Measurements from ENCODE around the gene SLK. TPM values are rescaled to one million over a fixed set of nuclear protein-coding genes. Genes with fewer than 3 reads are reported as not detected.

SLK gene
- total RNA-seq, 2 experiments from 2014 or later = 16.0 to 16.1 TPM

- H3K27me3 Mint-ChIP-seq (ENCODE audit: low read depth) = no peaks in the 10 kb centered on the region
- H3K4me3 Mint-ChIP-seq = no peak overlapping the region
- DNase-seq = no peak
- intact Hi-C loops (cut with micrococcal nuclease) = loop anchor here (1.0 kb wide), 1 partner anchor 10 kb away; no protein-coding TSS in a partner anchor
- H3K27ac Mint-ChIP-seq = no peak overlapping the region
- H3K36me3 Mint-ChIP-seq (ENCODE audit: low read depth) = peaks cover 8% of the 10 kb centered on the region
- peaks cover 50% of the 10 kb centered on the region for H3K4me1 Mint-ChIP-seq (ENCODE audit: low read depth)
- CTCF ChIA-PET = interaction anchor here (1.4 kb wide), 1 partner anchor 295 kb away, joined by 3 read pairs; no protein-coding TSS in a partner anchor
- H3K9me3 Mint-ChIP-seq = no peaks in the 10 kb centered on the region
These were observed 12.6 kb downstream of the SLK start for GRCh38 chr10:103979530-103979929.

- no peak overlapping the region for H3K4me3 Mint-ChIP-seq
- H3K27ac Mint-ChIP-seq = no peak overlapping the region
- DNase-seq = no peak
- H3K9me3 Mint-ChIP-seq = no peaks in the 10 kb centered on the region
- CTCF ChIA-PET = no interaction called here
- H3K27me3 Mint-ChIP-seq (ENCODE audit: low read depth) = no peaks in the 10 kb centered on the region
- intact Hi-C loops (cut with micrococcal nuclease) = loop anchor here (5.0 kb wide), 1 partner anchor 287 kb away; the partner anchor contains the start of gene GSTO2
- peaks cover 2% of the 10 kb centered on the region for H3K36me3 Mint-ChIP-seq (ENCODE audit: low read depth)
- peaks cover 50% of the 10 kb centered on the region for H3K4me1 Mint-ChIP-seq (ENCODE audit: low read depth)
These were observed 13.5 kb downstream of the SLK start for GRCh38 chr10:103980288-103980906.

- intact Hi-C loops (cut with micrococcal nuclease) = loop anchor here (1.0 to 5.0 kb wide), 3 partner anchors 13 to 285 kb away; partner anchors contain the start of gene GSTO2
- Mint-ChIP-seq H3K4me3 (no peak overlapping the region), H3K27ac (no peak overlapping the region), H3K9me3 (no peaks in the 10 kb centered on the region), H3K27me3 (ENCODE audit: low read depth) (no peaks in the 10 kb centered on the region), H3K36me3 (ENCODE audit: low read depth) (peaks cover 2% of the 10 kb centered on the region), H3K4me1 (ENCODE audit: low read depth) (peaks cover 55% of the 10 kb centered on the region)
- CTCF ChIA-PET = interaction anchor here (0.7 to 1.5 kb wide), 5 partner anchors 17 to 139 kb away, joined by 3 to 6 read pairs (median 3); partner anchors contain the start of gene SFR1
- DNase-seq = no peak
These were observed 15.7 kb downstream of the SLK start for GRCh38 chr10:103982639-103983038.

- H3K27me3 Mint-ChIP-seq (ENCODE audit: low read depth) = no peaks in the 10 kb centered on the region
- intact Hi-C loops (cut with micrococcal nuclease) = loop anchor here (1.0 to 5.0 kb wide), 3 partner anchors 14 to 284 kb away; partner anchors contain the start of gene GSTO2
- H3K9me3 Mint-ChIP-seq = no peaks in the 10 kb centered on the region
- H3K27ac Mint-ChIP-seq = peak overlapping the region; percentile 72
- H3K36me3 Mint-ChIP-seq (ENCODE audit: low read depth) = peaks cover 2% of the 10 kb centered on the region
- H3K4me1 Mint-ChIP-seq (ENCODE audit: low read depth) = peaks cover 59% of the 10 kb centered on the region
- peak; percentile 26 for DNase-seq
- peak overlapping the region; percentile 7 for H3K4me3 Mint-ChIP-seq
- CTCF ChIA-PET = interaction anchor here (0.7 to 1.5 kb wide), 7 partner anchors 24 to 231 kb away, joined by 3 to 6 read pairs (median 3); partner anchors contain the start of gene SFR1
These were observed 16.5 kb downstream of the SLK start for GRCh38 chr10:103983367-103983911.

GRCh38 chr10:103985726-103986125 is 18.8 kb downstream of the SLK start:
- DNase-seq = no peak
- intact Hi-C loops (cut with micrococcal nuclease) = no loop called here
- CTCF ChIA-PET = interaction anchor here (0.6 kb wide), 1 partner anchor 8 kb away, joined by 3 read pairs; no protein-coding TSS in a partner anchor

GRCh38 chr10:103986360-103986759 is 19.4 kb downstream of the SLK start:
- peaks cover 46% of the 10 kb centered on the region for H3K4me1 Mint-ChIP-seq (ENCODE audit: low read depth)
- H3K9me3 Mint-ChIP-seq = no peaks in the 10 kb centered on the region

More at GRCh38 chr10:103985726-103986125, 18.8 kb downstream of the SLK start:
- Mint-ChIP-seq H3K27ac (no peak overlapping the region), H3K4me3 (no peak overlapping the region), H3K9me3 (no peaks in the 10 kb centered on the region), H3K36me3 (ENCODE audit: low read depth) (no peaks in the 10 kb centered on the region), H3K4me1 (ENCODE audit: low read depth) (peaks cover 52% of the 10 kb centered on the region), H3K27me3 (ENCODE audit: low read depth) (no peaks in the 10 kb centered on the region)

GRCh38 chr10:103990121-103990520 is 23.2 kb downstream of the SLK start:
- Mint-ChIP-seq H3K9me3 (no peaks in the 10 kb centered on the region), H3K4me1 (ENCODE audit: low read depth) (peaks cover 23% of the 10 kb centered on the region), H3K4me3 (no peak overlapping the region), H3K27ac (no peak overlapping the region), H3K27me3 (ENCODE audit: low read depth) (no peaks in the 10 kb centered on the region), H3K36me3 (ENCODE audit: low read depth) (peaks cover 10% of the 10 kb centered on the region)
- CTCF ChIA-PET = interaction anchor here (0.9 kb wide), 1 partner anchor 105 kb away, joined by 3 read pairs; no protein-coding TSS in a partner anchor
- no peak for DNase-seq
- intact Hi-C loops (cut with micrococcal nuclease) = no loop called here

More at GRCh38 chr10:103986360-103986759, 19.4 kb downstream of the SLK start:
- Mint-ChIP-seq H3K27ac (no peak overlapping the region), H3K36me3 (ENCODE audit: low read depth) (no peaks in the 10 kb centered on the region), H3K4me3 (no peak overlapping the region), H3K27me3 (ENCODE audit: low read depth) (no peaks in the 10 kb centered on the region)
- intact Hi-C loops (cut with micrococcal nuclease) = no loop called here
- peak; percentile 51 for DNase-seq
- CTCF ChIA-PET = interaction anchor here (0.6 kb wide), 1 partner anchor 320 kb away, joined by 3 read pairs; no protein-coding TSS in a partner anchor

- no peak for DNase-seq
- H3K4me1 Mint-ChIP-seq (ENCODE audit: low read depth) = peaks cover 22% of the 10 kb centered on the region
- no peak overlapping the region for H3K4me3 Mint-ChIP-seq
- H3K9me3 Mint-ChIP-seq = no peaks in the 10 kb centered on the region
- H3K27me3 Mint-ChIP-seq (ENCODE audit: low read depth) = no peaks in the 10 kb centered on the region
- peaks cover 10% of the 10 kb centered on the region for H3K36me3 Mint-ChIP-seq (ENCODE audit: low read depth)
- intact Hi-C loops (cut with micrococcal nuclease) = no loop called here
- no peak overlapping the region for H3K27ac Mint-ChIP-seq
- CTCF ChIA-PET = interaction anchor here (0.9 kb wide), 1 partner anchor 106 kb away, joined by 3 read pairs; no protein-coding TSS in a partner anchor
These were observed 23.6 kb downstream of the SLK start for GRCh38 chr10:103990531-103990930.

- no peak for DNase-seq
- Mint-ChIP-seq H3K4me1 (ENCODE audit: low read depth) (peaks cover 17% of the 10 kb centered on the region), H3K27me3 (ENCODE audit: low read depth) (no peaks in the 10 kb centered on the region), H3K36me3 (ENCODE audit: low read depth) (peaks cover 12% of the 10 kb centered on the region), H3K4me3 (no peak overlapping the region), H3K27ac (no peak overlapping the region), H3K9me3 (no peaks in the 10 kb centered on the region)
- intact Hi-C loops (cut with micrococcal nuclease) = no loop called here
- CTCF ChIA-PET = interaction anchor here (1.1 kb wide), 1 partner anchor 284 kb away, joined by 3 read pairs; no protein-coding TSS in a partner anchor
These were observed 24.6 kb downstream of the SLK start for GRCh38 chr10:103991393-103992128.

GRCh38 chr10:103995134-103995533 is 28.2 kb downstream of the SLK start:
- H3K27ac Mint-ChIP-seq = no peak overlapping the region
- no peaks in the 10 kb centered on the region for H3K9me3 Mint-ChIP-seq
- intact Hi-C loops (cut with micrococcal nuclease) = no loop called here
- no peak overlapping the region for H3K4me3 Mint-ChIP-seq
- no peak for DNase-seq
- peaks cover 21% of the 10 kb centered on the region for H3K36me3 Mint-ChIP-seq (ENCODE audit: low read depth)
- CTCF ChIA-PET = no interaction called here
- H3K27me3 Mint-ChIP-seq (ENCODE audit: low read depth) = no peaks in the 10 kb centered on the region
- H3K4me1 Mint-ChIP-seq (ENCODE audit: low read depth) = peaks cover 4% of the 10 kb centered on the region

GRCh38 chr10:103998805-103999204 is 31.9 kb downstream of the SLK start:
- Mint-ChIP-seq H3K4me1 (ENCODE audit: low read depth) (peaks cover 4% of the 10 kb centered on the region), H3K27ac (no peak overlapping the region), H3K36me3 (ENCODE audit: low read depth) (peaks cover 39% of the 10 kb centered on the region), H3K4me3 (no peak overlapping the region), H3K9me3 (no peaks in the 10 kb centered on the region), H3K27me3 (ENCODE audit: low read depth) (no peaks in the 10 kb centered on the region)
- DNase-seq = no peak
- CTCF ChIA-PET = no interaction called here
- intact Hi-C loops (cut with micrococcal nuclease) = no loop called here

GRCh38 chr10:104002911-104003310 is 36.0 kb downstream of the SLK start:
- Mint-ChIP-seq H3K4me3 (no peak overlapping the region), H3K27ac (no peak overlapping the region), H3K4me1 (ENCODE audit: low read depth) (peaks cover 2% of the 10 kb centered on the region), H3K36me3 (ENCODE audit: low read depth) (peaks cover 25% of the 10 kb centered on the region), H3K9me3 (no peaks in the 10 kb centered on the region), H3K27me3 (ENCODE audit: low read depth) (no peaks in the 10 kb centered on the region)
- CTCF ChIA-PET = interaction anchor here (0.5 kb wide), 1 partner anchor 10 kb away, joined by 3 read pairs; no protein-coding TSS in a partner anchor
- DNase-seq = no peak
- intact Hi-C loops (cut with micrococcal nuclease) = no loop called here
